ENCODE measurements around the gene PTPRN2.

DNA sequence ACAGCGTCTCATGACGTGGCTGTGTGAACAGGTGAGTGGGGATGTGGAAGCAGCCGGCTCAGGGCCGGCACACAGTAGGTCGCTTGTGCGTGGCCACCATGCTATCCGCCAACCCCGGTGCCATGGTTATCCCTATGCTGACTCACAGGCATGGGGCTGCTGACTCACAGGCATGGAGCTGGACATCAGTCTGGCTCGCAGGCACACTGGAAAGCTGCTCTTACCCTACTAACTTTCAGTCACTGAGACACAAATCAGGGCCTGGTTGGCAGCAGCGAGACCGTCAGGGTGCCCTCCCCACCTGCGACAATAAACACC lies 341.9 kb downstream of the PTPRN2 start:
- TF ChIP-seq GATA2 (IDR thresholded peaks at IDR 0.05; ENCODE audit: low read depth, low read length) (no peak), GATA3 (IDR thresholded peaks at IDR 0.05; ENCODE audit: low read depth, low read length) (no peak)

All from SH-SY5Y (cell line).